ENCODE measurements around the gene RPLP2. TPM values are rescaled to one million over a fixed set of nuclear protein-coding genes. Genes with fewer than 3 reads are reported as not detected.
A peak's percentile ranks its signal among the peaks of the same experiment; 100 is the strongest.

The RPLP2 gene
- total RNA-seq, 1 donor from 2014 or later = 439 TPM

DNA sequence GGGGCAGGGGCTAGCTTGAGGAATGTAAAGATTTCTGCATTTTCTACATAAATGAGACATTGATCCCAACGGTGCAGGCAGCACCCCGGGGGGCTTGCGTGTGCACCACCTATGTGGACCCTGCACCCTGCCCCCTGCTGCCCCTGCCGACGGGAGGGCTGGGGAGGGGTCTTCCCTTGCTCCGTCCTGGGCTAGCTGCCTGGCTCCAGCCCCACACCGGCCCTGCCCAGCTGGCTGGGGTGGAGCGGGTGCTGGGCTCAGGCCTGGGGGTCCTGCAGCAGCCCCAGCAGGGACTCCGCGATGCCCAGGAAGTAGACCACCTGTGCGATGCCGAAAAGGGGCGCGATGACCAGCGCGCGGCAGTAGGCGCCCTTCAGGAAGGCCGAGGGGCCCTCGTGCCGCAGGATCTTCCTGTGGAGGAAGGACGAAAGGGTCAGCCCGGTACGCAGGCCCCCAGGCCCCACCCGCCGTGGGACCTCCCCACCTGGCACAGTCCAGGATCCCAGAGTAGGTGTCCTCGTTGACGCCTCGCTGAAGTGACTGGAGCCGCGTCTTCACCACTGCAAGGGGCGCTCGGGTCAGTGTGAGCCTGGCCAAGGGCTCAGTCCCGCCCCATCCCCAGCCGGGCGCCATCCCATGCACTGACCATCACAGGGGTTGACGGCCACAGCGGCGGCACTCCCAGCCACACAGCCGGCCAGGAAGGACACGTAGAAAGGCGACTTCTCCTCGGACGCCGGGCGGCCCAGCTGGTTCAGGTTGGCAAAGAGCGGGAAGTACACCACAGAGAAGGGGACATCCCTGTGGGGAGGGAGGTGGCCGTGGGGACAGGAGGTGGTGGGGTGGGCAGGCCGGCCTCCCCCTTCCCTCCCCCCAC is 17.9 kb upstream of the RPLP2 start:
- no peak for DNase-seq (ENCODE audit: low spot score)

DNA sequence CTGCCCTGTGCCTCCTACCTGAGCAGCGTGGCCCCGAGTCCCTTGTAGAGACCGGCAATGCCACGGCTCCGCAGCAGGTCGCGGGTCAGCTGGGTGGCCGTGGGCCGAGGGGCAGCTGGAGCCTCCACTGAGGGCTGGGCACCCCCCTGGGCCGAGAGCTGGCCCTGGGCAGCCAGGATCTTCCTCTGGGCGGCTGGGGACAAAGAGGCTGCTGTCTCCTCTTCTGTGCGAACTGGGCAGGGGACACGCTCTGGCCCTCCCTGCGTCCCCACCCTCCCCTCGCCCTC is 17.3 kb upstream of the RPLP2 start:
- no peak for DNase-seq (ENCODE audit: low spot score)

DNA sequence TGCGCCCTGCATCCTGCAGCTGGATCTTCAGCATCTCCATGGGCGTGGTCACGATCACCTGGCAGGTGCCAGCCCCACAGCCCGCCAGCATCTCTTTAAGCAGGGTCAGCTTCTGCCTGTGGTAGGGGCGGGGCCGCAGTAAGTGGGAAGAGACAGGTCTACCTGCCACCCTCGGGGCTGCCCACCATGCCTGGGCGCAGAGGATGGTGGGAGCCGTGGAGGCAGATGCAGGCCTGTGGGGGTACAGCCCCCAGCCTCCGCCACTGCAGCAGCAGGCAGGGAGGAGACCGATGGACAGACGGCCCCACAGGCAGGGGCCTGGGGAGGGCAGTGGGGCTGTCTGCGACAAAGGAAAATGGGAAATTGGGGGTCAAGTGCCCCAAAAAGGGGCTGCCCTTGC is 16.9 kb upstream of the RPLP2 start:
- no peak for DNase-seq (ENCODE audit: low spot score)

- DNase-seq (ENCODE audit: low spot score) = no peak
Measured at GRCh38 chr11:793556-793955, 16.2 kb upstream of the RPLP2 start.

GRCh38 chr11:794013-794765 is 15.6 kb upstream of the RPLP2 start:
- DNase-seq (ENCODE audit: low spot score) = no peak

DNA sequence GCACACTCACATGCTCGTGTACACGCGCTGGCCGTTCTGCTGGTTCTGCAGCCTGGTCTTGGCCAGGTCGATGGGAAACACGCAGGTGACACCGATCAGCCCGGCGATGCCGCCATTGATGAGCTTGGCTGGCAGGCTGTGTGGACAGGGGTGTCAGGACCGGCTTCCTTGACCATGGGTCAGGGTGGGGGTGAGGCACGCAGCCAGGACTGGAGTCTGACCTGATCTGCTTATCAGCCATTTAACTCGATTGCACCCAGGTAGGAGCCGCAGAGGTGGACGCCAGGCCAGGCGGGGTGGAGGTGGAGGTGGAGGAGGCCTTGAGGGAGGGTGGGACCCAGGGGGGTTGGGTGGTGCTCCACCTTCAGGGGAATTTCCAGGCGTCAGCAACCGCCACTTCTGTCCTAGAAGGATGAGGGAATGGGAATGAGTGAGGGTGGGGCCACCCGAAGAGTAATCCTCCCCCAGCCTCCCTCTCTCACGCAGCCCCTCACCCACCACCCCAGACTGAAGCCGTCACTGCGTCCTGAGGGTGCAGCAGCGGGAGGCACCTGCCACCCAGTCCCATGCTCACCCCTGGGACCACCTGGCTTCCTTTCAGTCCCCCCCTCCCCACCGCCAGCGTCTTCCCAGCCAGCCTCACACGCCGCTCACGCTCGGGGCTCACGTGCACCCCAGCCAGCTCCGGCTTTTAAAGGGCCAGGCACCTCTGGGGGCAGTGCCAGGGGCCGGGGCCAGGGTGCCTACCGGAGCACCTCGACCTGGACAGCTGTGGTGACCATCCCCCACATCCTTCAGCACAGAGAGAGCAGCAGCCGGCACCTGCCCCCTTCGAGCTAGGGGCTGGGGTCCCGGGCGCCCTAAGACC is 14.8 kb upstream of the RPLP2 start:
- DNase-seq (ENCODE audit: low spot score) = no peak

DNA sequence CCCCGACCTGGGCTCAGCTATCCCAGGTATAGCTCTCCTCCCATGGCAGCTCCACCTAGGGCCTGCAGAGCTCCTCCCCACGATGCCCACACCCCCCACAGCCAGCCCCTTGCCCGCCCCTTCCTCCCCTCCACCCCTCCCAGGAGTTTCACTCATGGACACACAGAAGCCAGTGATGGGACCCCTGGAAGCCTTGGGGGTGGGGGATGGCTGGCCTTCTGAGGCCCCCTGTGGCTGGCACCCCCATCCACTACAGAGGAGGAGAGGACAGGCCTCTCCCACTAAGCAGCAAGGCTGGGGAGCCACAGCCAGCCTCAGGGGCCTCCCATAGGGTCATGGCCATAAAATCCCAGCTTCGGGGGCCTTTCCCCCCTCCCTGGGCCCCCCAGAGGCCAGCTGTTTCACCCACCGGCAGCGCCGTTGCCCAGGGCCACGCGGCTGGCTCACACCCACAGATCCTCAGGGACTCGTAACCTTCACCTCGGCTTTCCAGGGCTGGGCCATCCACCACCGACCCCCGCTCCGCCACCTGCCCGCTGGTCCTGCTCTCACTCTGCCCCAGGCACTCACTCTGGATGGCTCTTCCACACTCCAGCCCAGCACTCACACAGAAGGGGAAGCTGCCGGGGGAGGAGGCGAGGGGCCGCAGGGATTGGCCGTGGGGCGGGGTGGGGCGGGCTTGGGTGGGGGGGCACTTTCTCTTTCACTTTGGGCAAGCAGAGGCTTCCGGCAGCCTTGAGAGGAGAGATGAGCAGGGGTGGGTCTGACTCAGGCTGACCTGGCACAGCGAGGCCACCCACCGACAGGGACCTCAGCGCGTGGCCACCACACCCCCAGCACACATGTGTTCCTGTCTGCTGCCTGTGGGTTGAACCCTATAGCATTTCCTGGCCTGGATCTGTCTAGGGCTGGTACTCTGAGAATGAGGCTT is 13.9 kb upstream of the RPLP2 start:
- peak; percentile 80 for DNase-seq (ENCODE audit: low spot score)

- no peak for DNase-seq (ENCODE audit: low spot score)
Measured at GRCh38 chr11:796565-797295, 13.0 kb upstream of the RPLP2 start.

DNA sequence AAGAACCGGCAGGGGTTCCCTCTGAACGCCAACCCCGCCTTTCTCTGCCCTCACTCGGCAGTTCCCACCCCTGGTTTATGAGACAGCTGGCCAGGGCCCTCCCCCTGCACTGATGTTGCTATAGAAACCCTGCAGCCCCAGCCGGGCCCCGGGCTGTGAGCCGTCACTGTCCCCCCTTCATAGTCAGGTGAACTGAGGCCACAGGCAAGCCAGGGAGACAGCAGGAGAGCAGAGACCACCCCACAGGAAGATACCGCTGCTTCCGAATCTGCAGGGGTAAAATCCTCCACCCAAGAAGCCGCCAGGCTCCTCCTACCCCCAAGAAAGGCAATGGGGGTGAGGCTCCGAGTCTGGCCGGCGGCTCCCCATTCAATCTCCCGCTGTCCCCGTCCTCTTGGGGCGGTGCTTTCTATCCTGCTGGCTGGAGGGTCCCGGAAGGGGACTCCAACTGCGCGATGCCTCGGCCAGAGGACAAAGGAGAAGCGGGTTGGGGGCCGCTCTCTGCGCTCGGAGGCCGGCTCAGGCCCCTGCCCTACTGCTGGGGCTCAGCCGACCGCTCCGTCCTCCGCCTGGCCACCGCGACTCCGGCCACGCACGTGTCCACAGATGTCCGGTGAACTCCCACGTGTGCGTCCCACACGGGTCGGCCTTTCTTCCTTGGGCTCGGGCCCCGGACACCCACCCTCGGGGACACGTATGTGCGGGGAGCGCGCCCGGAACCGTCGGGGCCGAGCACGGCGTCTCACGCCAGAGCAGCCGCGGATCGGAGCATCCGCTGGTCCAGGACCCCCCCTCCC is 12.3 kb upstream of the RPLP2 start:
- DNase-seq (ENCODE audit: low spot score) = peak; percentile 97

DNA sequence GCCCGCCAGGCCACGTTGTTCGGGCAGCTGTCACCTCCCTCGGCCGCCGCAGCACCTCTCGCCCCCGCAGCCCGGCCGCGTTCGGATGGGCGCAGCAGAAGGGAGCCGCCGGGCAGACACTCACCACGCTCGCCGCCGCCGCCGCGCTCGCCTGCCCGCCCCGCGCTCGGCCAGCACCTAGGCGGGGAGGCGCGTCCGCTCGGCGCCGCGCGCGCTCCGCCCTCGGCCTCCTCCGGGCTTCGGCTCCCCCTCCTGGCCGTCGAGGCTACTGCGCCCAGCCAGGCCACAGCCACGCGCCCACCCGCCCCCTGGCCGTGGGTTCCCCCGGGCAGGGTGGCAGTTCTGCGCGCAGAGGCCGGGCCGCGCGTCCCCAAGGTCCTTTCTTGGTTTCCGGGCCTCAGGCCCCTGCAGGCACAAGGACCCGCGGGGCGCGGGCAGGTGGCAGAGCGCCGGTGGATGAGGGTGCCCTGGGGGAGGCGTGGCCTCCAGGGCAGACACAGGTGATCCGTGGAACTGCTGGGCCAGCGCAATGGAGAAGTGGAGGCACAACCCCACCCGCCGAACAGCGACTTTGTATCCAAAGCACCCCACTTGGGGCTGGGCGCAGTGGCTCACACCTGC is 11.6 kb upstream of the RPLP2 start, which contains the start of gene SLC25A22:
SLC25A22 (minus strand) TSS at position 189 of the 621 bp plus-strand sequence. CDS start 3,275 bp downstream, outside the sequence.
- peak; percentile 84 for DNase-seq (ENCODE audit: low spot score)

DNA sequence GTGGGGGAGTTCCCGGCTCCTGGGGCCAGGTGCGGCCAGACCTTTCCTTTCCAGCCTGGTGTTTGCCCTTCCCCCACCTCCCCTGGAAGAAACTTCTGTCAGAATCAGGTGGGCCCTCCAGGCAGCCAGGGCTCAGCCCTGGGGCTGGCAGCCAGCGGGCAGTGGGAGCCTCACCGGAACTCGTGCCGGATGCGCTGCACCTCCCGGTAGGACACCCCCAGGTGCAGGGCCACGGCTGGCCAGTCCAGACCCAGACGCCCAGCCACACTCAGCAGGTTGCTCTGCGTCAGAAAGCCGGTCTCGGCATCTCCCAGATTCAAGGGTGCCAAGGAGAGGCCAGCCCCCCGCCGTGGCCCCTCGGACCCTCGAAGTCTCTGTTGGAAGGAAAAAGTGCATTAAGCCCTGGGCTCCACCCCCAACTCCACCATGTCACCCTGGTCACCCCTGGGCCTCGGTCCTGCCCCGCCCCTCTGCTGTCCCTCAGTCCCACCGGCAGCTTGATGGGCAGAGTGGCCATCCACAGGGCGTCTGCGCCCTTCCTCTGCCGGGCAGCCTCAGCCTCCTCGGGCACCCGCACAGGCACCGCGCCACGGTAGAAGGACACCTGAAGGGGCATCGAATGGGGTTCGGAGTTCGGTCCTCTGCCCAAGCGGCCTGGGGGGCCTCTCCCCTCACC is 10.0 kb upstream of the RPLP2 start:
- no peak for DNase-seq (ENCODE audit: low spot score)

GRCh38 chr11:800473-800872 is 9.3 kb upstream of the RPLP2 start:
- DNase-seq (ENCODE audit: low spot score) = no peak

DNA sequence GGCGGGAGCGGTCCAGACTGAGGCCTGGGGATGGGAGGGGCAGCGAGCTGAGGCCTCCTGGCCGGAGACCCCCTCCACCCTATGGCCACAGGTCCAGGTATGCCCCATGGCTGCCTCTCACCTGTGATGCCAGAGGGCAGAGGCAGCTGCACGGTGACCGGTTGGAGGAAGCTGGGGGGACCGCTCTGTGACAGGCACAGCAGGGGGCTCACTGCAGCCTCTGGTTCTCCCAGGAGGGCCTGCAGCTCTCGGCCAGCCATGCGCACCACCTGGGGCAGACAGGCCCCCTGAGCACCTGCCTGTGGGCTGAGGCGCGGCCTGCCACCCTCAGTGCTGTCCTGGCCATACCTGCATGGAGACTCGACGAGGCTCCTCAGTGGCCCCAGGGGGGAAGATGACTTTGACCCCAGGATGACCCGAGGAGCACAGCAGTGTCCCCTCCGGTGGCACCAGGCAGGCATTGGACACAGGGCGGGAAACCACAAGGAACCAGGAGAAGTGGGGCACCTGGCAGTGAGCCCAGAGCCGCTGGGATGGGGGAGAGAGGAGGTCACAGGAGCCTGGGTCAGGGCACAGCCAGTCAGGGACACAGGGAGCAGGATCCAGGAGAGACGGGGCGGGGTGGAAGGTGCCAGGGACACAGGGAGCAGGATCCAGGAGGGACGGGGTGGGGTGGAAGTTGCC is 8.5 kb upstream of the RPLP2 start:
- no peak for DNase-seq (ENCODE audit: low spot score)

DNA sequence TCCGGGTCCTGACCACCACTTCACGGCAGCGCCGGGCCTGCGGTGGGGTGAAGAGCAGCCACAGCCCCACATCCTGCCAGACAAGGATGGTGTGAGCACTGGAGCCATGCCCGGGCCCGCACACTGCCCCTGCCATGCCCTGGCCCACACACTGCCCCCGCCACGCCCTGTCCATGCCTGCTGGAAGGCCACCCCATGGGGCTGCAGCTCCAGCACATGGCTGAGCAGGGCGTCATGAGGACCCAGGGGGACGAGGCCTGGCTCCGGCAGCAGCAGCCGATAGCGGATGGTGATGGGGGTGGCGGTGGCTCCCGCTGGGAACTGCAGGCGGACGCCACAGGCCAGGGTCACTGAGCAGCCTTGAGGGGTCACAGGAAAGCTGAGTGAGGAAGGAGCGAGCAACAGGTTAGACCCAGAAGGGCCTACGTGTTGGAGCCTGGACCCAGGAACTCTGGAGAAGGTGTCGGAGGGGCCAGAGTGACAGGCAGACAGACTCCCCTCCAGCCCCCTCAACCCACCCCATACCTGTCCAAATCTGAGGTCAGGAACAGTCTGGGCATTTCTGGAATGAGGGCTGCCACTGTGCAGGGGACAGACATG is 7.6 kb upstream of the RPLP2 start:
- DNase-seq (ENCODE audit: low spot score) = no peak

GRCh38 chr11:802693-803466 is 6.9 kb upstream of the RPLP2 start:
- DNase-seq (ENCODE audit: low spot score) = no peak

- DNase-seq (ENCODE audit: low spot score) = no peak
Measured at GRCh38 chr11:803467-803742, 6.4 kb upstream of the RPLP2 start.
